ENCODE results near the gene SCO2.

Gene SCO2

DNA sequence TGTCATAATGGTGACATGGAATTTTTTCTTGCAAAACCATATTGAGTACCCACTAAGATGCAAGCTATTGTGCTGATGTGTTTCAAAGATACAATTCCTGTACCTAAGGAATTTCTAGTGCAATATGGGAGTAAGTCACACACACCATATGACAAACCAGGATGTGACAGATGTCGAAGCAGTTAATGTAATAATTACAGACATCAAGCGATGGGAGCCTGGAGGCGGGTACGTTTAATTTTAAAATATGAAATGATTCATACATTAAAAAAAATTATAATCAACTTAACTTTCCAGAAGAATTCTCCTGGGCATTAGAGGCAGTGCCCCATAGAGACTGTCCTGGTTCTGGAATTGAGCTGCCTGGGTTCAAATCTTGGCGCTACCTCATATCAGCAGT lies 31.3 kb upstream of the SCO2 start:
- TF ChIP-seq, protein P1, sequence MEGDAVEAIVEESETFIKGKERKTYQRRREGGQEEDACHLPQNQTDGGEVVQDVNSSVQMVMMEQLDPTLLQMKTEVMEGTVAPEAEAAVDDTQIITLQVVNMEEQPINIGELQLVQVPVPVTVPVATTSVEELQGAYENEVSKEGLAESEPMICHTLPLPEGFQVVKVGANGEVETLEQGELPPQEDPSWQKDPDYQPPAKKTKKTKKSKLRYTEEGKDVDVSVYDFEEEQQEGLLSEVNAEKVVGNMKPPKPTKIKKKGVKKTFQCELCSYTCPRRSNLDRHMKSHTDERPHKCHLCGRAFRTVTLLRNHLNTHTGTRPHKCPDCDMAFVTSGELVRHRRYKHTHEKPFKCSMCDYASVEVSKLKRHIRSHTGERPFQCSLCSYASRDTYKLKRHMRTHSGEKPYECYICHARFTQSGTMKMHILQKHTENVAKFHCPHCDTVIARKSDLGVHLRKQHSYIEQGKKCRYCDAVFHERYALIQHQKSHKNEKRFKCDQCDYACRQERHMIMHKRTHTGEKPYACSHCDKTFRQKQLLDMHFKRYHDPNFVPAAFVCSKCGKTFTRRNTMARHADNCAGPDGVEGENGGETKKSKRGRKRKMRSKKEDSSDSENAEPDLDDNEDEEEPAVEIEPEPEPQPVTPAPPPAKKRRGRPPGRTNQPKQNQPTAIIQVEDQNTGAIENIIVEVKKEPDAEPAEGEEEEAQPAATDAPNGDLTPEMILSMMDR (IDR thresholded peaks at IDR 0.05), result no peak
- no peak overlapping the region for H3K4me3 Mint-ChIP-seq
- H3K4me1 Mint-ChIP-seq, result no peaks in the 10 kb centered on the region
- H3K27ac Mint-ChIP-seq, result no peak overlapping the region
- no peaks in the 10 kb centered on the region for H3K9me3 Mint-ChIP-seq
- peaks cover 38% of the 10 kb centered on the region for H3K27me3 Mint-ChIP-seq (ENCODE audit: low read depth, poor library complexity)
- H3K36me3 Mint-ChIP-seq (ENCODE audit: low read depth), result no peaks in the 10 kb centered on the region
- no peak for DNase-seq

DNA sequence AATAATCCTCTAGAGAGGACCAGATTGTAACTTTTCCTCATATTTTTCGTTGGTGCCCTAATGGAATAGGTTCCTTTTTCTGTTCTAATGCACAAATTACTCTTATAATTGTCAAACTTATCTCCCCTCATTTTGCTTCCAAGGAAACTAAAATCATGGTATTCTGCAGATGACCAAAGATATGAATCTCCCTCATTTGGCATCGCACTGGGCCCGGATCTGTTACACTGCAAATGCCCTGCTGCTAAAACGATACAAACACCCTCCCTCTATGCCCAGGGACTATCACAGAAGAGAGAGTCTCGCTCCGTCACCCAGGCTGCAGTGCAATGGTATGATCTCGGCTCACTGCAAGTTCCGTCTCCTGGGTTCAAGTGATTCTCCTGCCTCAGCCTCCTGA lies 27.9 kb upstream of the SCO2 start:
- Mint-ChIP-seq H3K36me3 (ENCODE audit: low read depth) (no peaks in the 10 kb centered on the region), H3K4me1 (peaks cover 12% of the 10 kb centered on the region), H3K9me3 (no peaks in the 10 kb centered on the region), H3K27ac (no peak overlapping the region), H3K4me3 (no peak overlapping the region), H3K27me3 (ENCODE audit: low read depth, poor library complexity) (peaks cover 28% of the 10 kb centered on the region)
- TF ChIP-seq, protein P1 (IDR thresholded peaks at IDR 0.05), result no peak
- no peak for DNase-seq

DNA sequence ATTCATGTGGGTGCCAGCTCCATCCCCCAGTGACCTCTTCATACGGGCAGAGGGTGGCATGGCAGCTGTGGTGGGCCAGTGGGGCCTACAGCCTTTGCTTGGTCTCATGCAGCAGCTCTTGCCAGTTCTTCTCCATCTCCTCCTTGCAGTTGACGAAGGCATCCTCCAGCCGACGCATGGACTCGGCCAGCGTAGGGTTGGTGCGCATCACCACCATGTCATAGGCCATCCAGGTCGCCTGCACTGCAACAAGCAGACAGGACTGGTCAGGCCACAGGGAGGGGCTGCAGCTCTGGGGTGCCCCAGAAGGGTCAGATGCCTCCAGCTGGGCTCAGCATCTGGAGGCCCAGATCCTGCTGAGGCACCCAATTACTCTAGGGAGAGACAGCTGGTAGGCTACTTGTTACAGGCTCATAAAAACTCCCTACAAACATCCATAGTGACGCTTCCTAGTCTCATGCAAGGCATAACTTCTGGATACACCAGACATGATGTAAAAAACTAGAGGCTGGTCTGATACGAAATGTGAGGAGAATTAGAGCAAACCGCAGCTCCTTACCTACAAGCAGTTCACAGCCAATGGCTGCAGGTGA lies 25.9 kb upstream of the SCO2 start:
- Mint-ChIP-seq H3K9me3 (no peaks in the 10 kb centered on the region), H3K27ac (no peak overlapping the region), H3K36me3 (ENCODE audit: low read depth) (no peaks in the 10 kb centered on the region), H3K4me3 (no peak overlapping the region), H3K27me3 (ENCODE audit: low read depth, poor library complexity) (peaks cover 21% of the 10 kb centered on the region), H3K4me1 (peaks cover 12% of the 10 kb centered on the region)
- TF ChIP-seq, protein P1 (IDR thresholded peaks at IDR 0.05), result no peak
- no peak for DNase-seq

DNA sequence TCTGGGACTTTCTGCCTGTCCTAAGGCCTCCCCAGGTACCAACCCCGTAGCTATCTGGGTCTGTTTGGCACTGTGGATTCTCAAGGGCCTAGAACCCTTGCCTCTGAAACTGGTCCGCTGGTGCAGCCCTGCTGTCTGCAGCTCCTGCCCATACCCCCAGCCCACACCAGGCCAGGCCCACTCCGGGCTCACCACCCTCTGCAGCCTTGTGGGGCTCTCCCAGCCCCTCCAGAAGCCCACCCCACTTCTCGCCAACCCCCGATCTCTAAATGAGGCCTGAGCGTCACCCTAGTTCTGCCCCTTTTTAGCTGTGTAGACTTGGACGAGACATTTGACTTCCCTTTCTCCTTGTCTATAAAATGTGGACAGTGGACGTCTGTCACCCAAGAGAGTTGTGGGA lies 25.0 kb upstream of the SCO2 start:
- H3K27me3 Mint-ChIP-seq (ENCODE audit: low read depth, poor library complexity), result peaks cover 22% of the 10 kb centered on the region
- TF ChIP-seq, protein P1 (IDR thresholded peaks at IDR 0.05), result no peak

DNA sequence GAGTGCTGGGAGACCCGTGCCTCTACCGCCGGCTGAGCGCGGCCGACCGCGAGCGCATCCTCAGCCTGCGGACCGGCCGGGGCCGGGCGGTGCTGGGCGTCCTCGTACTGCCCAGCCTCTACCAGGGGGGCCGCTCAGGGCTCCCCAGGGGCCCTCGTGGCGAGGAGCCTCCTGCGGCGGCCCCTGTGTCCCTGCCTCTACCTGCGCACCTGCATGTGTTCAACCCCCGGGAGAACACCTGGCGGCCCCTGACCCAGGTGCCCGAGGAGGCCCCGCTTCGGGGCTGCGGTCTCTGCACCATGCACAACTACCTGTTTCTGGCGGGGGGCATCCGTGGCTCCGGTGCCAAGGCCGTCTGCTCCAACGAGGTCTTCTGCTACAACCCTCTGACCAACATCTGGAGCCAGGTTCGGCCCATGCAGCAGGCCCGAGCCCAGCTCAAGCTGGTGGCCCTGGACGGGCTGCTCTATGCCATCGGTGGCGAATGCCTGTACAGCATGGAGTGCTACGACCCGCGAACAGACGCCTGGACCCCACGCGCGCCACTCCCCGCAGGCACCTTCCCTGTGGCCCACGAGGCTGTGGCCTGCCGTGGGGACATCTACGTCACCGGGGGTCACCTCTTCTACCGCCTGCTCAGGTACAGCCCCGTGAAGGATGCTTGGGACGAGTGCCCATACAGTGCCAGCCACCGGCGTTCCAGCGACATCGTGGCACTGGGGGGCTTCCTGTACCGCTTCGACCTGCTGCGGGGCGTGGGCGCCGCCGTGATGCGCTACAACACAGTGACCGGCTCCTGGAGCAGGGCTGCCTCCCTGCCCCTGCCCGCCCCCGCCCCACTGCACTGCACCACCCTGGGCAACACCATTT lies 23.8 kb upstream of the SCO2 start:
- TF ChIP-seq, protein P1 (IDR thresholded peaks at IDR 0.05), result no peak
- no peaks in the 10 kb centered on the region for H3K9me3 Mint-ChIP-seq
- no peak overlapping the region for H3K4me3 Mint-ChIP-seq
- DNase-seq, result no peak
- peaks cover 22% of the 10 kb centered on the region for H3K27me3 Mint-ChIP-seq (ENCODE audit: low read depth, poor library complexity)
- H3K27ac Mint-ChIP-seq, result no peak overlapping the region
- H3K4me1 Mint-ChIP-seq, result peaks cover 18% of the 10 kb centered on the region
- no peaks in the 10 kb centered on the region for H3K36me3 Mint-ChIP-seq (ENCODE audit: low read depth)

More for the DNA sequence above, 25.0 kb upstream of the SCO2 start:
- H3K36me3 Mint-ChIP-seq (ENCODE audit: low read depth), result no peaks in the 10 kb centered on the region
- no peak overlapping the region for H3K4me3 Mint-ChIP-seq
- H3K4me1 Mint-ChIP-seq, result peaks cover 16% of the 10 kb centered on the region
- DNase-seq, result no peak
- no peaks in the 10 kb centered on the region for H3K9me3 Mint-ChIP-seq
- peak overlapping the region; percentile 94 for H3K27ac Mint-ChIP-seq
